GM21526 (cell line): Measurements from ENCODE around the gene CLEC7A.

Source experiments
- ATAC-seq: cut with Tn5 transposase; IDR thresholded peaks from one replicate; pipeline ENCODE4 v1.9.1; 2021; ENCODE audit warnings: moderate library complexity; ENCODE audit not compliant: unreplicated experiment, low FRiP score

Gene CLEC7A

GRCh38 chr12:10130042-10130441 lies at the start of gene CLEC7A:
Gene CLEC7A (minus strand): TSS chr12:10130199. CDS start chr12:10130082, 117 bp downstream.
- ATAC-seq = no peak

- no peak for ATAC-seq
Measured at GRCh38 chr12:10179776-10180181, 49.8 kb upstream of the CLEC7A start.

DNA sequence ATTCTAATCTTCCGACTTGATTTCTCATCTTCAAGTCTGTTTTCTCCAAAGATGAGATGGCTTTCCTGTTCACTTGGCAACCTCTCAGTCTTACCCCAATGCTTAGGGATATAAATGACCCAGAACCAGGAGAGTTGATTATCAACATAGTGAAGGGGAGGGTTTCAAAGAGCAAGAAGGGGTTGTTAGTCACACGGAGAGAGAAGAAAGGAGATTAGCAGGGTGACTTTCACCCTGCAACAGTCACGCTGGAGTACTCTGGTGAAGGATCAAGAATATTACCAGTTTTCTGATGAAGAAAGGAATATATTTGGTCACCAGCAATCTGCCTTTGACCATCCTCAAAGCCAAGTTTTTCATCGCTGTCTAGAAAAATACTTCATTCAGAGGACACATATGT lies 48.8 kb upstream of the CLEC7A start, which contains the start of gene TMEM52B:
Gene TMEM52B, plus strand, starts transcription at position 212 of the 400 bp plus-strand sequence. CDS start 543 bp downstream, outside the sequence.
- ATAC-seq = no peak

GRCh38 chr12:10175846-10176636 lies 46.0 kb upstream of the CLEC7A start:
- ATAC-seq = no peak

GRCh38 chr12:10174986-10175614 lies 45.1 kb upstream of the CLEC7A start:
- ATAC-seq = no peak

DNA sequence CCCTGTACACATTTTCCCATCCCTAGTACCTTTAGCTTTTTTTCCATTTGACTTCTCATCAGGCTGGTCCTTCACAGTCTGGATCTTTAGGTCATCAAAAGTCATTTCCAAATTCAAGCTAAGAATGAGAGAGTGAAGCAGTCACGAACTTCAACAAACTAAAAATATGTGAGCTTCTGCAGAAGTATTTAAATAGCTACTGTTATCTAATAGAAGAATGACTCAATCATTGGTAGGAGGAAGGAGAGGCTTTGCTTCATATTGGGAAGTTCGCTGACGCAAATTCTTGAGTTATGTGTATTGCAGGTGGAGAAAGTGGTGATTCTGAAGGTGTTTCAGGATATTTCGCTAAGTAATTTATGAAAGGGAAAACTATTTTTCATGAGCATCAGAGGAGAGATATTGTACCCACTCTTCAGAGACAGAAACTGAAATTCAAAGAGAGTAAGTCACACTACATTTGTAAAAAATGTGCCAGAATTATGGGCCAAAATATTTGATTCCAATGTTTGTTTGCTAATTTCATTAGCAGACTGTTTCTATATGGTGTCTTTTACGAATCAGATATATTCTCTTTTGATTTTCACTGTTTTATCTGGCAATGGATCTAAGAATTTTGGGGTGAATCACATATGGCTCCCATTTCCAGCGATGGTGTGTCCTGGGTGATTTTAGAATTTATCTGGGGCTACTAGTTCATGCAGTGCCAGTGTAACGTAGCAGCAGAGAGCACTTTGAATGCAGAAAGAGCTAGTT lies 42.2 kb upstream of the CLEC7A start, which contains the start of gene OLR1:
Gene OLR1, minus strand, starts transcription at position 160 of the 756 bp plus-strand sequence. Its CDS starts 55 bp downstream, at position 105.
- ATAC-seq = no peak

- no peak for ATAC-seq
Measured at GRCh38 chr12:10170216-10170615, 40.2 kb upstream of the CLEC7A start.

DNA sequence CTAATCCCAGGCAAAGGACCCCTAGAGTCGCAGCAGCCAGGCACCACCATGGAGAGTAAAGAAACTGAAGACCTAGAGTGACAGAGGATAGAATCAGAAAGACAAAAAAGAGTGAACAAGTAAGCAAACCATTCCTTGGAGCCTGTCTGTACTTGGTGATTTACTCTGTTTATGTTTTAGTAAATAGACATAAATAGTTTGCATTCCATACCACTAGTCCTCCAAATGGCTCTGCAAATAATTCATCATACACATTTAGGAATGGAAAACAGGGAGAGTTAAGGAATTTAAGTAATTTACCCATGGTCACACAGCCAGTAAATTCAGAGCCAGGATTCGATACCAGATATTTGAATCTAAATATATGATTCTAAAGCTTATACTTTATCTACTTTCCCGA lies 39.1 kb upstream of the CLEC7A start:
- ATAC-seq = no peak

- ATAC-seq = no peak
Measured at GRCh38 chr12:10167599-10167998, 37.6 kb upstream of the CLEC7A start.

GRCh38 chr12:10165421-10165820 lies 35.4 kb upstream of the CLEC7A start:
- no peak for ATAC-seq

GRCh38 chr12:10163084-10163483 lies 33.1 kb upstream of the CLEC7A start:
- ATAC-seq = no peak

GRCh38 chr12:10160617-10161385 lies 30.8 kb upstream of the CLEC7A start:
- ATAC-seq = no peak

DNA sequence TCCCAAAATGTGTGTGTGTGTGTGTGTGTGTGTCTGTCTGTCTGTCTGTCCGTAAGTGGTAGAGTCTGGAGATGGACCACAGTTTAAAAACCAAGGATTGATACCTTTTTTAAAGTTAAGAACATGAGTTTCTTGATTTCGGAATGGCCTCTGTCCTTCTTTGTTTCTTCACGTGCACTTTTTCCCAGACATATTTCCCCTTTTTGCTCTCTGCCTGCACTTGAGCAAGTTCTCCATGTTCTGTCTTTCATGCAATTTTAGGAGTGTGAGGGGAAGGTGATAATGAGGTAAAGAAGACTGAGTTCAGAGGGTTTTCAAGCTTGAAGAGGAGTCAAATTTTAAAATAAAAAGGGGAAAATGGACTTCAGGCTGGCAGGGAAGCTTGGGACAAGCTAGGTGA lies 29.3 kb upstream of the CLEC7A start:
- ATAC-seq = no peak

DNA sequence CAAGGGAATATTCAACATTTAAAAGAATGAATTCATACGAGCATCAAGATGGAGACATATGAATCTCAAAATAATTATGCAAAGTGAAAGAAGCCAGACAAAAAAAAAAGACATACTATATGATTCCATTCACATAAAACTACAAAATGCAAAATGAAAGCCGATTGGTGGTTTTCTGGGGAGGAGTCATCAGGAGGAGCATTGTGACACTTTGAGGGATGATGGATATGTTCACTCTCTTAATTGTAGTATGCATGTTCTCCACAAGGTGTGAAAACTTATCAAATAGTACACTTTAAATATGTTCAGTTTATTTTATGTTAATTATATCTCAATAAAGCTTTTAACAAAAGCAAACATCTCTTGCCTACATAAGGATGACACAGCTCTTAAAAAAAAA lies 28.4 kb upstream of the CLEC7A start:
- no peak for ATAC-seq

DNA sequence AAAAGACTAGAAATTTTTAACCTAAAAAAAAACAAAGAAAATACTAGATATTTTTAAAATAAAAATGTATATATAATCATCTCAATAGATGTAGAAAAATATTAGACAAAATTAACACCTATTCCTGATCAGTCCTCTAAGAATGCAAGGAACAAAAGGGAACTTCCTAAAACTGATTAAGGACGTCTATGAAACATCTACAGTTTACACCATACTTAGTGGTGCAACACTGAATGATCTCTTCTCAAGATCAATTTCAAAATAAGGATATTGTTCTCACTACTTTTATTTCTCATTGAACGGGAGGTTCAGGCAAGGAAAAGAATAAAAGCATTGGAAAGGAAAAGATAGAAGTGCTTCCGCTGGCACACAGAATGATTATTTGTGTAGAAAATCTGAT lies 26.0 kb upstream of the CLEC7A start:
- ATAC-seq = no peak

DNA sequence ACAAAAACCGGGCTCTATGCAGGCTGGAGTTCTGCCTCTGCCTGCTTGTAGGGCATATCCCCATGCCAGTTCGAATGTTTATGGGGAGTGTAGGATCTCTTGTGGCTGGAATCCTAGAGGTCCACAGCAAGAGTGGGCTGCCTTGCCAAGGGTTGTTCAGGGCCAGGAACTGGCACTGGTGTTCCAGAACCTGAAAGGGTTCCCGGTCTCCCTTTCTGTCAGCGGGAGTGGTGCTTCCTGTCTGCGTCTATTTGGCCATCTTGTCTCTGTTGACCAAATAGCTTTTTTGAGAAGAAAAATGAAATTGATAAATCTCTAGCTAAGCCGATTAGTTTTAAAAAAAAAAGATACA lies 24.1 kb upstream of the CLEC7A start:
- ATAC-seq = no peak

DNA sequence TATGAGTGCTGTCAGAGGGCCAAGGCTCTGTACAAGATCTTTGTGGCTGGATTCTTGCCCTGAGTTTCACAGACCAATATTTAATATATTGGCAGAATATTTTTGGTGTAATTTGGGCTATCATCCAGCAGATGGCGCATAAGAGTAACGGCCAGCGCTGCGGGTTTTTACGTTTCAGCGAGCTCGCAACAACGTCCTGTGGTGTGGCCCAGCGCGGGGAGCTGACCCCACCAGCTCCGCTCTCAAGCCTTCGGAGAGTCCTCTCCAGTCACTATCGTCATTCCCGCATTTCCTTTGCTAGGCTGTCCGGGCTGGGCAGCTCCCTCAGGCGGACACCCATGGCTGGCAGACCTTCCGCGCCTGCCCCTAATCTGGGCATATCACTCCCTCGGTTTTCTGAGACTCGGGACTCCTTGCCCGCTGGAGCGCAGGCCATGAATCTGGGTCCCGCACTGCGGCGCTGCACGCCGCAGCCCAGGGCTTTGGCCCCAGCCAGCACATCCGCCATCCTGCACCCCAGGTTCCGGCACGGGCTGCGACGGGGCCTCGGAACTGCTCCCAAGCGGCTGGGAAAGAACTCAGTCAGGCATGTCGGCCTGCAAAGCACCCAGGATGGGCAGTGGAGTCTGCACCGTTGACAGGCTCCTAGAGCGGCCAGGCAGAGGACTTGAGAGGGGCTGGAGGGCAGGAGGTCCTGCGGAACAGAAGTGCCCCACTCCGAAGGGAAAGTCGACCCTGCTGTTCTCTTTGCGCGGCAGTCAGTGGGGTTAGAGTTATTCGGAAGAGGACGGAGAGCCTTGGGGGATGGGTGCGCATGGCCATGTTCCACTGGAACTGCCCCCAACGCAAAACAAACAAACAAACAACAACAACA lies 23.5 kb upstream of the CLEC7A start:
- peak; percentile 50 for ATAC-seq

GRCh38 chr12:10151621-10152020 lies 21.6 kb upstream of the CLEC7A start:
- ATAC-seq = no peak

DNA sequence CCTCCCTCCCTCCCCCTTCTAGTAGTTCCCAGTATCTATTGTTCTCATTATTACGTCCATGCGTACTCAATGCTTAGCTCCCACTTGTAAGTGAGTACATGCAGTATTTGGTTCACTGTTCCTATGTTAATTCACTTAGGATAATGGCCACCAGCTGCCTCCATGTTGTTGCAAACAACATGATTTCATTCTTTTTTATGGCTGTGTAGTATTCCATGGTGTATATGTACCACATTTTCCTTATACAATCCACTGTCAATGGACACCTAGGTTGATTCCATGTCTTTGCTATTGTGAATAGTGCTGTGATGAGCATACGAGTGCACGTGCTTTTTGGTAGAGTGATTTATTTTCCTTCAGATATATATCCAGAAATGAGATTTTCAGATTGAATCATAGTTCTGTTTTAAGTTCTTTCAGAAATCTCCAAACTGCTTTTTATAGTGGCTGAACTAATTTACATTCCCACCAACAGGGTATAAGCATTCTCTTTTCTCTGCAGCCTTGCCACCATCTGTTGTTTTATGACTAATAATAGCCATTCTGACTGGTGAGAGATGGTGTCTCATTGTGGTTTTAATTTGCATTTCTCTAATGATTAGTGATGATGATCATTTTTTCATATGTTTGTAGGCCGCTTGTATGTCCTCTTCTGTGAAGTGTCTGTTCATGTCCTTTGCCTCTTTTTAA lies 17.9 kb upstream of the CLEC7A start:
- ATAC-seq = peak; percentile 59
